Heart left ventricle (tissue), 13 donors: ENCODE results near the gene CXCL12.

Experiments used
- CTCF ChIP-seq, 12 donors: fragments of 200-600 bp; sonication (generic) in 4 of 12; IDR thresholded peaks; one replicate each; pipeline versions ENCODE4 v1.5.0 to v1.8.0; 2018 to 2022; ENCODE audit warnings: antibody characterized with exemption in 12 of 12, mild to moderate bottlenecking in 5 of 12
- POLR2A ChIP-seq, 2 donors: fragments of 450-650 bp; IDR thresholded peaks; one replicate each; pipeline ENCODE4 v1.6.1; 2017; ENCODE audit warnings: antibody characterized with exemption in 2 of 2, mild to moderate bottlenecking in 2 of 2, moderate library complexity in 2 of 2
- donor health status: ischemic (EF 13 %, LVEDD 7.1; RV severe dilation, severe dysfunction).
- donor health status: DM: no; HTN: yes; CAD: no.
- donor health status: DM: no; HTN: no; CAD: no.
- donor health status: ischemic (EF 25% LVEDD 6.9; RV normal size, moderate dysfunction).
- donor health status: ischemic (EF 25% LVEDD 5.7; RV mildly dilated, moderate dysfunction).
- donor health status: ischemic (EF 35%, LVEDD 5.7; RV mildly dilated, moderate dysfunction).
- donor health status: nonischemic (EF 11% LVEDD 7.7; RV severe dilation, severe dysfunction).
- donor health status: DM: yes; HTN: yes; CAD: no.
- donor health status: PGD.
- donor health status: ischemic (EF 29% LVEDD 5.4; RV normal size, mild dysfunction).
- donor health status: nonischemic (EF 23%, LVEDD 6.1; RV moderate dilation, normal function).

GRCh38 chr10:44370731-44371248 is 14.1 kb downstream of the CXCL12 start:
- TF ChIP-seq POLR2A (IDR thresholded peaks at IDR 0.05) (no peak), CTCF (IDR thresholded peaks at IDR 0.05) (peak in 2 of 12 donors; percentile 14 to 33)
